IPS-NIHi7 (cell line): Measurements from ENCODE around the gene RAB3C.
"Not testable (repeated sequence)": the region's sequence is repeated elsewhere in the genome, so short reads cannot be mapped to it uniquely, and the experiment has no call there.

Experiments used
- DNase-seq: peaks from one replicate; pipeline ENCODE4 v3.0.0; 2012; ENCODE audit warnings: mixed read lengths; ENCODE audit errors: extremely low spot score

Gene RAB3C

DNA sequence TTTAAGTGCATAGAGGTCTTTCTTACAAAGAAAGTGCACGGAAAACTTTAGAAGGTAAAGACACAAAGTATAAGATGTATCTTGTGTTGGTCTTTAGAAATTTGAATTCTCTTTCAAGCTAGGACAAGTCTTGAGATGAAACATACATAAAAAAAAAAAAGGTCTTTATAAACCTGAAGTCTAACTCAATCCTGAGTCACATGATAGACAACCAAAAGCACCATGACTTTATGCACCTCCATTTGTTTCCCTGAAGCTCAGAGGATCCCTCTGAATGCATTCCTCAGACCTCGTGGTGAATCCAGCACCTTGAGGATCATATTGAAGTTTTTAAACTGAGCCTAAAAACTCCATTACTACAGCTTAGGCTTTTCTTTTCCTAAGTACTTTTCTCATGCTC is 91.8 kb downstream of the RAB3C start:
- DNase-seq, result no peak

DNA sequence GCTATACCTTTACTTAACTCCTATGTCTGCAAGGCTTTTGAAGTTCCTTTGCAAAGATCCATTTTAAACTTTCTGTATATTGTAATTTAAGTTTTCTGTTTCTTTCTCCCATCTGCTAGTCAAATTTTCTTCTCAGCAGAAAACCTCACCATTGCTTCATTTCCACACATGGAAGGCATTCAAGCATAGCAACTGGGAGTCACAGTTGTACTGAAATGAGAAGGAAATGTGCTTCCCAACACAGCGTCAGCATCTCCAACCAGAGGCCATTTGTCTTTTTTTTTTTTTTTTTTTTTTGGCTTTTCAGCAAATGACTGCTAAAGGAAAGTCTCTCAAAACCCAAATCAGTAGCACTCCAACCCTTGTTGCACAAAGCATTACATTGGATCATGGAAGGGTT is 92.5 kb downstream of the RAB3C start:
- DNase-seq, result no peak

DNA sequence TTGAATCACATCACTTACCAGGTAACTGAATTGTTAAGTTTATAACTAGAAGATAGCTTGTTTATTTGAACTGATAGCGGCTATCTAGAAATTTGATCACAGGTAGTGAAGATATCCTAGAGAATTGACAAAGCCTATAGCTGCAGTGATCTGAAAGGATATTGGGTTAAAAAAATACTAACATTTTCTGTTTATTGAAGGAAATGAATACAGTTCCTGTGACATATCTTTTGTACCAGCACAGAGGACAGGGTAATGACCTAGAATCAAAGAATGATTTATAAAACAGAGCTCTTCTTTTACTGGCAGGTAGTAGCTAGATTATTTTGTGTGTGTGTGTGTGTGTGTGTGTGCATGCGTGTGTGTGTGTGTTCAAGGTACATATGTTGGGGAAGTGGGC is 94.8 kb downstream of the RAB3C start:
- DNase-seq, result no peak

DNA sequence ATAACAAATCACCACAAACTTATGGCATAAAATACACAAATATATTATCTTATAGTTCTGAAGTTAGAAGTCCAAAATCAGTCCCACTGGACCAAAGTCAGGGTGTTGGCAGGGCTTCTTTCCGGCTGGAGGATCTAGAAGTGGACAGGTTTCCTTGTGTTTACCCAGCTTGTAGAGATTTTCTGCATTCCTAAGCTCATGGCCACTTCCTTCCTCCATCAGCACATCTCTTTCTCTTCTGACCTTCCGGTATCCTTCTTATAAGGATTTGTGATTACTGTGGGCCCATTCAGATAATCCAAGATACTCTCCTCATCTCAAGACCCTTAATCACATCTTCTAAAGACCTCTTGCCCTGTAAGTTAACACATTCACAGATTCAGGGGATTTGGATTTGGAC is 97.6 kb downstream of the RAB3C start:
- DNase-seq, result no peak

DNA sequence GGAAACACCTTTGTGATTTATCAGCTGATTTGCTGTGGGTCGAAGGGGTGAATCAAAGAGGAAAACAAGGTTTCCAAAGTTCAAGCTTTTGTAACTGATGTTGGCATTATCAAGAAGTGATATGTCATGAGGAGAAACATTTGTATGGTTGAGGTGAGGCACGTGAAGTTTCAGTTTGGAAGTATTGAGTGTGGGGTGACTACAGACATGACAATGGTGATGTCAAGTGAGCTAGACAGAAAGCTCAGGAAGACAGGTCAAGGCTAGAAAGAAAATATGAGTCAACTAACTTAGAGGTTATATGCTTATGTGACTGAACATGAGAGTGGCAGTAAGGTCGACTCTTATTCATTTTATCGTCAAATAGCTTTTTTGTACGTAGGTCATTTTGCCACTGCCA is 99.1 kb downstream of the RAB3C start:
- no peak for DNase-seq

DNA sequence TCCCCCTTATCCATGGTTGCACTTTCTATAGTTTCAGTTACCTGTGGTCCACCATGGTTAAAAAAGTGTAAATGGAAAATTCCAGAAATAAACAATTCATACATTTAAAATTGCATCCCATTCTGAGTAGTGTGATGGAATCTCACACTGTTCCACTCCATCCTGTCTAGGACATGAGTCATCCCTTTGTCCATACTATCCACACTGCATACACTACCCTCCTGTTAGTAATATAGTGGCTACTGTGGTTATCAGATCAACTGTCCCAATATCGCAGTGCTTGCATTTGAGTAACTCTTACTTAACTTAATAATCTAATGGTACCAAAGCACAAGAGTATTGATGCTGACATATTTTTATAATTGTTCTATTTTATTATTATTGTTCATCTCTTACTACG is 100.7 kb downstream of the RAB3C start:
- DNase-seq, result no peak

DNA sequence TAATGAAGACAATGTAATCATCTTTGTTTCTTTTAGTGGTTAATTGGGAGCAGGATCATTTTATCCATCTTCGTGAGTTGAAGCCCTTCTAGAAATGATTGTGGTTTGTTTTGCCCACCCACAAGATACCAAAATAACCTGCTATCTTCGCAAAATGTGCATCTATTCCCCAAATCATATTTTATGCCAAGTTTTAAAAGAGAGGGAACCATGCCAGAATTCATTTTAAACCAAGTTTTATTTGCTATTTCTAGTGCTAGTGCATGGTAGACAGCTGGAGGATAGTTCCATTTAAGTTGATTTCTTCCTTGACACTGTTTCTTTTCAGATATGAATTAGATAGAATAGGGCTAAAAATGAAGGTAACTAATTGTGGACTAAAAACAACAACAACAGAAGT is 104.2 kb downstream of the RAB3C start:
- no peak for DNase-seq

DNA sequence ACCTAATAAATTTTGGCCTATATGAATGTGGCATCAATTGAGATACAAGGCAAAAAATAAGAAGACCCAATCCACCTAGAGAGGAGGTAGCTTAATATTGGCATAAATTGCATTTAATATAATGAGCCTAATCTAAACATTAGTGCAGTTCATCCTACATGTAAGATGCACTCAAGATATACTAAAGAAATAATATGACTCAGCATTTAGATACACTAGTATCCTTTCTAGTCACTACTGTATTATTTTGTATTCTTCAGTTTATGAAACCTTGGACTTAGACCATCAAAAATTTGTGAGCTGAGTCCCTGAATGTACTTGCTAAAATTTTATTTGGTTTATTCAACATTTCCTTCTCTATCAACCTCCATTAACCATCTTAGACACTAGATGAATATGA is 104.7 kb downstream of the RAB3C start:
- no peak for DNase-seq

DNA sequence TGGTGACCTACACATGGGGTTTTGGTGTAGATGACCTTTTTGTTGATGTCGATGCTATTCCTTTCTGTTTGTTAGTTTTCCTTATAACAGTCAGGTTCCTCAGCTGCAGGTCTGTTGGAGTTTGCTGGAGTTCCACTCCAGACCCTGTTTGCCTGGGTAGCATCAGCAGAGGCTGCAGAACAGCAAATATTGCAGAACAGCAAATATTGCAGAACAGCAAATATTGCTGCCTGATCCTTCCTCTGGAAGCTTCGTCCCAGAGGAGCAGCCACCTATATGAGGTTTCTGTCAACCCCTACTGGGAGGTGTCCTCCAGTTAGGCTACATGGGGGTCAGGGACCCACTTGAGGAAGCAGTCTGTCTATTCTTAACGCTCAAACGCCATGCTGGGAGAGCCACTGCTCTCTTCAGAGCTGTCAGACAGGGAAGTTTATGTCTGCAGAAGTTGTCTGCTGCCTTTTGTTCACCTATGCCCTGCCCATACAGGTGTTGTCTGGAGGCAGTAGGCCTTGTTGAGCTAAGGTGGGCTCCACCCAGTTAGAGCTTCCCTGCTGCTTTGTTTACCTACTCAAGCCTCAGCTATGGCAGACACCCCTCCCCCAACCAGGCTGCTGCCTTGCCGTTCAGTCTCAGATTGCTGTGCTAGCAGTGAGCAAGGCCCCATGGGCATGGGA is 116.3 kb downstream of the RAB3C start:
- not testable (repeated sequence) for DNase-seq

DNA sequence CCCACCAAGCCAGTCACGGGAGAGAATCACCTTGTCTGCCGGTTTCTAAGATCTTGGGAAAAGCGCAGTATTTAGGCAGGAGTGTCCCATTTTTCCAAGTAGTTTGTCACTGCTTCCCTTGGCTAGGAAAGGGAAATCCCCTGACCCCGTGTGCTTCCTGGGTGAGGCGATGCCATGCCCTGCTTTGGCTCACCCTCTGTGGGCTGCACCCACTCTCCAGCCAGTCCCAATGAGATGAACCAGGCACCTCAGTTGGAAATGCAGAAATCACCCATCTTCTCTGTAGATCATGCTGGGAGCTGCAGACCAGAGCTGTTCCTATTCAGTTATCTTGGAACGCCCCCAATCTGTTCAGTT is 116.9 kb downstream of the RAB3C start:
- DNase-seq, result no peak

DNA sequence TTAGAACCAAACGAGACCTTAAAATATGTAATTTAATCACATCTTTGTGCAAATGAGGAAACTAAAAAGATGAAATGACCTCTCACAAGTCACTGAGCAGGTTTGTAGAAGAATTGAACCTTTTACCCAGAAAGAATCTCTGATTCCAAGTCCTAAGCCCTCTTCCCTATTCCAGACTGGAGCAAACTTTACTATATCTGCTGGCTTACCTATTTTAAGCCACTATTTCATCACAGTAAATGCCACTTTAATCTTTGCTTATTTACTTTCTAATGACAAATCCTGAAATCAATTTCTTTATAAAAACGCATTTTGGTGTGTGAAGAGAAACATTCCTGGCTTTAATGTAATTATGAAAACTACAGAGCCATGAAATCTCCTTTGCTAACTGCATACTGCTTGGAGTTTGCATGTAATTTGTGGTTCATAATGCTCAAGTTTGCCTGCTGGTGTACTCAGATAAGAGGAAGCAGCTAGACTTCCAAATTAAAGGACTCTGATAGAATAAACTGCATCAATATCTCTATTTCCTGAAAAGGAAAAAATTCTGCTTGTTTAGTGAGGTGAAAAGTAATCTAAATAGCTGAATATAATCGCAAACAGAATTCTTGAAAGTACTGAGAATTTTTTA is 121.2 kb downstream of the RAB3C start:
- DNase-seq, result no peak

DNA sequence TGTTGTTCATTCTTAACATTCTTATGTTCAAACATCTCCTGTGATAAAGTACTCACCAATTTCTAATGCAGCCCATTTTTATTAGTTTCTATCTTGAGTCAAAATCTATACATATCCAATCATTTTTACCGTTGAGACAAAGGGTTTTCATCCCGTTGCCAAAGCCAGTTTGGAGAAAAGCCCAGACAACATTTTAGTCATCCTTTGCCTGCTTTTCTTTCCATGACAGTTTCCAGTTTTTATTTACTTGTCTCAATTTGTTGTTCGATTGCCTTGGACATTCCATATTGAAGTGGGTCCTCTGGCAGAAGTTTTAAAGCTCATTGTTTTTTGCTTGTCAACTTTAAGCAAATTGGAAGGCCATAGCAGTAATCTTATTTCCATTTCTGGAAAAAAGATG is 123.9 kb downstream of the RAB3C start:
- DNase-seq, result no peak

DNA sequence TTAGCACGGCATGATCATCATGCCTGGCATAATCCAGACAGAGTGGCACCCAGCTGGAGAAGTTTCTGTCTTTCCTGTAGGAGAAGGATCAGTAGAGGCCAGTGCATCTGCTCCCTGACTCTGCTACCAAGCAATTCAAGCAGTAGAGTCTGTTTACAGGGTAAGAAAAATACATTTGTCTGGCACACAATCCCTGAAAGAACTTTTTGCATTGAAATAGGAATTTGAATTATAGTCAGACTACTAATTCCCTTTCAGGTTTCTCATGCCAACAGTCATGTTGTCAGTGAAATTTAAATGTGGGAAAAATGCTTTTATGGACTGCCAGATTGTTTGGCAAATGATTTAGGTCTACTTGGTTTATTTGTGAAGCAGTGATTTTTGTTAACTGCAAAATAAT is 125.6 kb downstream of the RAB3C start:
- no peak for DNase-seq

DNA sequence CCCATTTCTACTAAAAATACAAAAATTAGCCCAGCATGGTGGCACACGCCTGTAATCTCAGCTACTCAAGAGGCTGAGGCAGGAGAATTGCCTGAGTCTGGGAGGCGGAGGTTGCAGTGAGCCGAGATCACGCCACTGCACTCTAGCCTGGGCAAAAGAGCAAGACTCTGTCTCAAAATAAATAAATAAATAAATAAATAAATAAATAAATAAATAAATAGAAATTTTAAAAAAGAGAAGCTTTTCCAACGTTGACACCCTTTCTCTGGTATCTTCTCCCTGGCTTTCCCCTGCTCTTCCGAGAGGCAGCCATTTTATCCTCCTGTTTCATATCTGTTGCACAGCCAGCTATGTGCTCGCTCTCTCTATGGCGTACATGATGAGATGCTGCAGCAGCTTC is 127.5 kb downstream of the RAB3C start:
- DNase-seq, result not testable (repeated sequence)

DNA sequence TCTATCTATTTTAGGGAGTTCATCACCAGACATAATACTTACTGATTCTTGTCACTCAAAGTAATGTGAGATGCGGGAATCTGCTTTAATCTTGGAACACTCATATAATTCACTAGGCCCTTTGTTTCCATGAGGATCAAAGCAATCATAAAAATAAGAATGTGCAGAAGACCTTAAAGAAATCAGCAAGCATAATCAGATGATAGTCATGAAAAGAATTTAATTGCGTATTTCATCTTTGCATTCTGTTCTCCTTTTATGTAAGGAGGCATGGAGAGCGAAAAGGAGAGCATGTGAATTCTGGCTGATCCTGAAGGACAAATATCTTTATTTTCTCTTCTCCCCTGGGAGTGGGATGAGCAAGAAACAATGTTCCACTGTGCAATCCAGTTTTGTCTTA is 128.0 kb downstream of the RAB3C start:
- no peak for DNase-seq

DNA sequence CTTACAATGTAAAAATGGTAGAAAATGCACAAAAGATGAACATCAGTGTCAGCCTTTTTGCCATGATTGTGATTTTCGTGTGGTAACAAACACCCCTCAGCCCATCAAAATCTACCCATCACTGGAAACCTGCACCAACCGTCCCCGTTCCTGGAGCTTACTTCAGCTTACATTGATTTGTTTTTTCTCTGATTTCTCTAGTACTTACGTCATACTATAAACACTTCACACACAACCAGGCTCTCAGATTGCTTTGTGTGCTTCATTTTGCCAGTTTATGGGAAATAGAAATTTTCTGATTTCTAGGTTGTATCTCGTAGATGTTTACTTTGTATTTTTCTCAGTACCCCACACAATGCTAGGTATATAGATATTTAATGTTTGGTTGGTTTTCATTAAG is 129.1 kb downstream of the RAB3C start:
- DNase-seq, result no peak

DNA sequence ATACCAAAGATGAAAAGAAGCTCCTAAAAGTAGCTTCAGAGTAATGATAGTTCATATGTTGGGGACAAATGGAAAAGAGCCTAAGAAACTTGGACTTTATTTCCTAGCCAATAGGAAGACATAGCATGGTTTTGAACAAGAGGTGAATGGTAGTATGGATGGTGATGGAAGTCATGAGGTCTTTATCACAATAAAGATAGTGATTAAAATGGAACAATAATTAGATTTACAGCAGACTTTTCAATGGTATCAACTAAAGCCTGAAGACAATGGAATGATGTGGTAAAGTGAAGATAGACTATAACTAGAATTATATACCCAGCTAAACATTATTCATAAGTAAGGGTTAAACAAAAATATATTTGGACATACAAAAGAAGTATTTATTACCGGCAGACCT is 131.2 kb downstream of the RAB3C start:
- no peak for DNase-seq

DNA sequence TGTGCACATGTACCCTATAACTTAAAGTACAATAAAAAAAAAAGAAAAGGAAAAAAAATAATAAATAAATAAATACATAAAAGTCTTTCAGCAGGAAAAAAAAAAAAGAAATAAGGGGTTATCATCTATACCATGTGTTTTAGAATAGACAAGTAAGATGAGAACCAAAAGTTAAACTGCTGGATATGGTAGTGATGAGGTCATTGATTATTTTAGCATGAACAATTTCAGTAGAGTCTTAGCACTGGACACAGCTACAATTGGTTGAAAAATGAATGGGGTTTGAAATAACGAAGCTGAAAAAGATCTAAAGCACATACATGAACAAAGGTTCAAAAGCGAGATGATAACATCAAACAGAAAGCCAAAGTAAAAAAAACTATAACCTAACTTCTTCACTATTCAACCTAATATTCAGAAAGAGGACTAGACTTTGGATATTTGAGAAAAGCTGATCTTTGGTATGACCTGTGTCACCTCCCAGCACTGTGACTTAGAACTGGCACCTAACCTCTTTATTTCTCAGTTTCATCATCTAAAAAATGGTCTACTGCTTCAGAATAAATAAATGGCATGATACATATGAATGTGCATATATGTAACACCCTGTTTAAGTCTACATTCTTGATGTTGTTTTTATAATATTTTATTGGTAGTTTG is 133.3 kb downstream of the RAB3C start:
- no peak for DNase-seq

DNA sequence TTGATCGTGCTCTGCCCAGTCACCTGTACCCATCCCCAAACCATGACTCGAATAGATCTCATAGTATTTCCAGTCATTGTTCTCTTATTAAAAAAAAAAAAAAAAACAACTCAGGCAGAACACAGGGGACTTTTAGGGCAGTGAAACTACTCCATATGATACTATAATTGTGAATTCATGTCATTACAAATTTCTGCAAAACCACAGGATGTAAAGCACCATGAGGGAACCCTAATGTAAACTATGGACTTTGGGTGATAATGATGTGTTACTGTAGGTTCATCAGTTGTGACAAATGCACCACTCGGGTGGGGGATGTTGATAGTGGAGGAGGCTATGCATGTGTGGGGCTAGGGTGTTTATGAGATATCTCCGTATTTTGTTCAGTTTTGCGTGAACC is 133.8 kb downstream of the RAB3C start:
- no peak for DNase-seq

DNA sequence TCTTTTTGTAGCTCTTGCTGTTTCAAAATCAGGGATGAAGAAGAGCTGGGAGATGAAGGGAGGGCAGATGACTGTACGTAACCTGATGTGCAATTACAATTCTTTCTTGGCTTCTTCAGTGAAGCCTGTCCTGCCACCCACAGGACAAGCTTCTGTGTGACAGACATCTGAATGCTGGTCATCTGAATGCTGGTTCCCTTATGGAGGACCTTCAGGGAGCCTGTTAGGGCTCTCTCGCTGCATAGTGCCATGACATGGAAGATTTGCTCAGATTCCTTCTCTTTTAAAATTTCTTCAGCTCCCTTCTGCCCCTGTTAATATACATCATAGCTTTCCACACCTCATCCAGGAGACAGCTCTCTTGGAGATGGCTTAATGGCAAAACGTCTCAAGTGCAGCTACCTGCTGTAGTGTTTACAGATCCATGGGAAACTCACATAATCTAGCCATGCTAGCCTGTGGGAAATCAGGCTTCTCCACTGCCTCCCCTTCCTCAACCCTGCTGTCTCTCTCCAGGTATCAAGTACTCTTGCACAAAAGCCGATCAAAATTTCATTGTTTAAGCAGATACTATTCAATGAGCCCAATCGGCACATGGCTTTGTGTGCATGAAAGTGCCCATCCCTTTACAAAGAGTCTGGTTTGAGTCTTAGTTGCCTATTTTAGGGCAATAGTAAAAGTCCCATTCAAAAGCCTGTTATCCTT is 134.6 kb downstream of the RAB3C start:
- no peak for DNase-seq

DNA sequence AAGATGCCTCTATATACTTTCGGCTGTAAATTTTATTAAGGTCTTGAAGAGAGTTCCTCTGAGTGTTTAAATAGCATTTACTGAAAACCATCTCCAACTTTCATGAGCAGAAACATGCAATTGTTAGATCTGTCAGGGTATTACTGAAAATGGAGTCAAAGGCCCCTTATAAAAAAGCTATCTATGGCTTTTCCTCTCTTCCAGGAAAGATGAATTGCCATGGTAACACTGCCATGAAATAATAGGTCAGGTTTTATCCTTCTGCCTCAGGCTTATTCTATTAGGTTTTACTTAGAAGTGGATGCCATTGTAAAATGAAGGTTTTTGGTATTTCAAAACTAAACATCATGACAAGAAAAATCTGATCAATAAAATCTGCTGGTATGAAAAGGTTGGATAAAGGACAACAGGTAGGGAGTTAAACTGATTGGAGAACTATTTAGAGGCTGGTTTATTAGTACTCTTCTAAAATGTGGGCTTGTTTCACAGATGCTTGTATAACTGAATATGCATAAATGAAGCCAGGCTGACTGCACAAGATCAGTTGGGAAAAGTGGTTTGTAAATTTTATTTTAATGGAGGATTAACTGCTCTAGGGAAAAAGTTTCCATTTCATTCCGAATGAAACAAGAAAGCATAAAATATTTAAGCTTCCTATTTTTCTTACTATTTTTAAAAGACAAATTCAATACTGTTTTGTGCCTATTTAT is 135.5 kb downstream of the RAB3C start:
- DNase-seq, result no peak

DNA sequence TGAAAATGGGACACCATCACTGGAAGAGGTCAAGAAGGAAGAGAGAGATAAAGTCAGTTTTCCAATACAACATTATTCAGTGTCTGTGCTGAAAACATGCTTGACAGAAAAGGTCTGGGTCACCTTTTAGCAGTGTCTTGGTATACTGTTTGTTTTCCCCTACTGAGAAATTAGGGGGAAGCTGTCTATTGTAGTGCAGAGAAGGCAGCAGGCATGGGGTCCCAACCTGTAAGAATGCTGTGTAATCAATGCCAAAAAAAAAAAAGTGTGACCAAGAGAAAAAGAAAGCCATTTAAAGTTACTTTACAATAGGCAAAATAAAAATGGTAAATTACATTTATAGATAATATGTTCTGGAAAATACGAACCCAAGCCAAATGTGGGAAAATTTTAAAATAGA is 139.3 kb downstream of the RAB3C start:
- no peak for DNase-seq
